Stimulated activated naive B cell treated with anti-CD40 and anti-IgM and Interleukin-4, amounts not matched to agents 10 μg/mL and 1 μg/mL and 100 μg/mL, for 72 hours (primary cell): ENCODE data around the gene MYG1.
"Not testable (repeated sequence)": the region's sequence is repeated elsewhere in the genome, so short reads cannot be mapped to it uniquely, and the experiment has no call there.

ENCODE experiments used
- ATAC-seq, 2 donors: fragments of 150-1000 bp; cut with Tn5 transposase; replicated peaks; 2 replicates each; pipeline ENCODE4 v1.10.0; 2021; ENCODE audit warnings: moderate library complexity in 1 of 2
- DNase-seq: peaks from one replicate; pipeline ENCODE4 v3.0.0; 2021
- H3K27ac Mint-ChIP-seq: one replicate; pipeline ENCODE4 v1.8.0; 2022; ENCODE audit warnings: mild to moderate bottlenecking, mixed read lengths
- H3K27me3 Mint-ChIP-seq, 2 donors: one replicate each; pipeline ENCODE4 v1.8.0; 2022; ENCODE audit warnings: mixed read lengths in 2 of 2
- H3K36me3 Mint-ChIP-seq, 2 donors: one replicate each; pipeline ENCODE4 v1.8.0; 2022; ENCODE audit warnings: mixed read lengths in 2 of 2, mild to moderate bottlenecking in 1 of 2
- H3K4me1 Mint-ChIP-seq, 2 donors: one replicate each; pipeline ENCODE4 v1.8.0; 2022; ENCODE audit warnings: mixed read lengths in 2 of 2, mild to moderate bottlenecking in 1 of 2
- H3K4me3 Mint-ChIP-seq, 2 donors: one replicate each; pipeline ENCODE4 v1.8.0; 2022; ENCODE audit warnings: mild to moderate bottlenecking in 2 of 2, mixed read lengths in 2 of 2, moderate library complexity in 1 of 2
- H3K9me3 Mint-ChIP-seq, 2 donors: one replicate each; pipeline ENCODE4 v1.8.0; 2022; ENCODE audit warnings: mixed read lengths in 2 of 2, mild to moderate bottlenecking in 1 of 2

The MYG1 gene

GRCh38 chr12:53326460-53327185, 27.1 kb downstream of the MYG1 start:
- Mint-ChIP-seq H3K4me1 (peaks cover 12 to 26% of the 10 kb centered on the region in 2 donors), H3K27ac (no peak overlapping the region), H3K36me3 (no peaks in the 10 kb centered on the region), H3K27me3 (peaks cover 14 to 17% of the 10 kb centered on the region in 2 donors), H3K9me3 (no peaks in the 10 kb centered on the region), H3K4me3 (peak overlapping the region; percentile 72 to 77)
- ATAC-seq (no peak), DNase-seq (no peak)

- Mint-ChIP-seq H3K27ac (no peak overlapping the region), H3K4me1 (peaks cover 12 to 22% of the 10 kb centered on the region in 2 donors), H3K36me3 (no peaks in the 10 kb centered on the region), H3K27me3 (peaks cover 22 to 26% of the 10 kb centered on the region in 2 donors), H3K9me3 (no peaks in the 10 kb centered on the region), H3K4me3 (no peak overlapping the region)
- DNase-seq: no peak
- ATAC-seq: no peak
Measured at GRCh38 chr12:53327435-53328042, 28.0 kb downstream of the MYG1 start.

- peaks cover 11 to 22% of the 10 kb centered on the region in 2 donors for H3K4me1 Mint-ChIP-seq
- H3K4me3 Mint-ChIP-seq: no peak overlapping the region
- H3K27ac Mint-ChIP-seq: no peak overlapping the region
- no peaks in the 10 kb centered on the region for H3K36me3 Mint-ChIP-seq
- no peaks in the 10 kb centered on the region for H3K9me3 Mint-ChIP-seq
- no peak for DNase-seq
- peaks cover 23 to 28% of the 10 kb centered on the region in 2 donors for H3K27me3 Mint-ChIP-seq
- no peak for ATAC-seq
Measured at GRCh38 chr12:53328043-53328435, 28.5 kb downstream of the MYG1 start.

- Mint-ChIP-seq H3K27ac (no peak overlapping the region), H3K27me3 (peaks cover 47 to 53% of the 10 kb centered on the region in 2 donors), H3K9me3 (no peaks in the 10 kb centered on the region), H3K4me3 (no peak overlapping the region), H3K4me1 (peaks cover 6 to 21% of the 10 kb centered on the region in 2 donors), H3K36me3 (no peaks in the 10 kb centered on the region)
- DNase-seq (no peak), ATAC-seq (no peak)
Measured at GRCh38 chr12:53330671-53331070, 31.2 kb downstream of the MYG1 start.

GRCh38 chr12:53332339-53332738, 32.8 kb downstream of the MYG1 start:
- not testable (repeated sequence) for ATAC-seq, H3K9me3 Mint-ChIP-seq, H3K4me3 Mint-ChIP-seq, H3K36me3 Mint-ChIP-seq, H3K27ac Mint-ChIP-seq, DNase-seq
- peaks cover 13 to 27% of the 10 kb centered on the region in 2 donors for H3K4me1 Mint-ChIP-seq
- H3K27me3 Mint-ChIP-seq: peaks cover 56 to 68% of the 10 kb centered on the region in 2 donors

GRCh38 chr12:53332744-53333143, 33.2 kb downstream of the MYG1 start:
- no peak for ATAC-seq
- H3K4me1 Mint-ChIP-seq: peaks cover 14 to 25% of the 10 kb centered on the region in 2 donors
- no peaks in the 10 kb centered on the region for H3K9me3 Mint-ChIP-seq
- DNase-seq: no peak
- peaks cover 0 to 2% of the 10 kb centered on the region in 2 donors for H3K36me3 Mint-ChIP-seq
- H3K4me3 Mint-ChIP-seq: no peak overlapping the region
- no peak overlapping the region for H3K27ac Mint-ChIP-seq
- H3K27me3 Mint-ChIP-seq: peaks cover 56 to 68% of the 10 kb centered on the region in 2 donors

- Mint-ChIP-seq H3K27me3 (peaks cover 60 to 71% of the 10 kb centered on the region in 2 donors), H3K27ac (no peak overlapping the region), H3K4me1 (peaks cover 15 to 28% of the 10 kb centered on the region in 2 donors), H3K36me3 (peaks cover 0 to 3% of the 10 kb centered on the region in 2 donors), H3K4me3 (no peak overlapping the region), H3K9me3 (no peaks in the 10 kb centered on the region)
- ATAC-seq (no peak), DNase-seq (no peak)
Measured at GRCh38 chr12:53333289-53333688, 33.8 kb downstream of the MYG1 start.

GRCh38 chr12:53333845-53334244, 34.4 kb downstream of the MYG1 start:
- Mint-ChIP-seq H3K9me3 (no peaks in the 10 kb centered on the region), H3K27me3 (peaks cover 61 to 75% of the 10 kb centered on the region in 2 donors)

GRCh38 chr12:53334822-53335221, 35.3 kb downstream of the MYG1 start:
- no peak for DNase-seq
- ATAC-seq: no peak
- peaks cover 58 to 75% of the 10 kb centered on the region in 2 donors for H3K27me3 Mint-ChIP-seq
- no peaks in the 10 kb centered on the region for H3K9me3 Mint-ChIP-seq
- no peak overlapping the region for H3K4me3 Mint-ChIP-seq
- H3K27ac Mint-ChIP-seq: no peak overlapping the region
- peaks cover 15 to 30% of the 10 kb centered on the region in 2 donors for H3K4me1 Mint-ChIP-seq
- peaks cover 0 to 3% of the 10 kb centered on the region in 2 donors for H3K36me3 Mint-ChIP-seq

More at GRCh38 chr12:53333845-53334244, 34.4 kb downstream of the MYG1 start:
- DNase-seq (no peak), ATAC-seq (no peak)
- peaks cover 15 to 30% of the 10 kb centered on the region in 2 donors for H3K4me1 Mint-ChIP-seq
- H3K4me3 Mint-ChIP-seq: no peak overlapping the region
- no peak overlapping the region for H3K27ac Mint-ChIP-seq
- peaks cover 0 to 3% of the 10 kb centered on the region in 2 donors for H3K36me3 Mint-ChIP-seq

GRCh38 chr12:53336181-53336681, 36.7 kb downstream of the MYG1 start, which contains the start of gene SP7:
TSS of gene SP7 (minus strand) at chr12:53336354. CDS start at chr12:53335646, 708 bp downstream.
- ATAC-seq: peak; percentile 92 to 95
- H3K36me3 Mint-ChIP-seq: peaks cover 0 to 3% of the 10 kb centered on the region in 2 donors
- peak within 1 kb of the TSS; percentile 27 for H3K27ac Mint-ChIP-seq
- H3K4me3 Mint-ChIP-seq: no peak within 1 kb of the TSS
- DNase-seq: no peak
- H3K27me3 Mint-ChIP-seq: peaks cover 58 to 74% of the 10 kb centered on the region in 2 donors
- peaks cover 15 to 30% of the 10 kb centered on the region in 2 donors for H3K4me1 Mint-ChIP-seq
- H3K9me3 Mint-ChIP-seq: no peaks in the 10 kb centered on the region

- peaks cover 15 to 30% of the 10 kb centered on the region in 2 donors for H3K4me1 Mint-ChIP-seq
- no peak overlapping the region for H3K27ac Mint-ChIP-seq
- H3K9me3 Mint-ChIP-seq: no peaks in the 10 kb centered on the region
- peaks cover 0 to 3% of the 10 kb centered on the region in 2 donors for H3K36me3 Mint-ChIP-seq
- DNase-seq (no peak), ATAC-seq (no peak)
- peaks cover 50 to 62% of the 10 kb centered on the region in 2 donors for H3K27me3 Mint-ChIP-seq
- no peak overlapping the region for H3K4me3 Mint-ChIP-seq
Measured at GRCh38 chr12:53338017-53338416, 38.5 kb downstream of the MYG1 start.

GRCh38 chr12:53338916-53339315, 39.4 kb downstream of the MYG1 start:
- H3K36me3 Mint-ChIP-seq: peaks cover 0 to 3% of the 10 kb centered on the region in 2 donors
- ATAC-seq (no peak), DNase-seq (no peak)
- no peaks in the 10 kb centered on the region for H3K9me3 Mint-ChIP-seq
- peaks cover 41 to 53% of the 10 kb centered on the region in 2 donors for H3K27me3 Mint-ChIP-seq
- H3K27ac Mint-ChIP-seq: no peak overlapping the region
- H3K4me3 Mint-ChIP-seq: no peak overlapping the region
- peaks cover 15 to 31% of the 10 kb centered on the region in 2 donors for H3K4me1 Mint-ChIP-seq

GRCh38 chr12:53340398-53340797, 40.9 kb downstream of the MYG1 start:
- Mint-ChIP-seq H3K36me3 (peaks cover 0 to 3% of the 10 kb centered on the region in 2 donors), H3K9me3 (no peaks in the 10 kb centered on the region), H3K4me3 (no peak overlapping the region), H3K27me3 (peaks cover 29 to 40% of the 10 kb centered on the region in 2 donors), H3K27ac (no peak overlapping the region), H3K4me1 (peaks cover 22 to 38% of the 10 kb centered on the region in 2 donors)
- ATAC-seq (no peak), DNase-seq (no peak)

- Mint-ChIP-seq H3K9me3 (no peaks in the 10 kb centered on the region), H3K27ac (no peak overlapping the region), H3K4me1 (peaks cover 11 to 23% of the 10 kb centered on the region in 2 donors), H3K4me3 (peak overlapping the region in 1 of 2 donors; percentile 5), H3K36me3 (no peaks in the 10 kb centered on the region), H3K27me3 (peaks cover 6 to 9% of the 10 kb centered on the region in 2 donors)
- no peak for DNase-seq
- ATAC-seq: no peak
Measured at GRCh38 chr12:53343449-53343848, 44.0 kb downstream of the MYG1 start.
